Liver (tissue), 9 donors: ENCODE measurements around the gene CCDC68. TPM values are rescaled to one million over a fixed set of nuclear protein-coding genes. Genes with fewer than 3 reads are reported as not detected.
A peak's percentile ranks its signal among the peaks of the same experiment; 100 is the strongest.

ENCODE experiments used
- DNase-seq: peaks from one replicate; pipeline ENCODE4 v3.0.0-alpha.2; 2017; ENCODE audit warnings: low spot score
- H3K27ac ChIP-seq, 2 donors: one replicate each; pipeline ENCODE4 v1.7.0; 2013; ENCODE audit warnings: inconsistent platforms in 2 of 2, low read length in 2 of 2, control low read depth in 1 of 2, low read depth in 1 of 2, mild to moderate bottlenecking in 1 of 2
- H3K27me3 ChIP-seq, 4 donors: one replicate each; pipeline versions ENCODE4 v1.6.1 to v1.7.0; 2013; ENCODE audit warnings: low read length in 3 of 4, inconsistent platforms in 1 of 4, mild to moderate bottlenecking in 1 of 4, moderate library complexity in 1 of 4; ENCODE audit not compliant: control insufficient read depth in 4 of 4, insufficient read depth in 4 of 4
- H3K36me3 ChIP-seq, 4 donors: one replicate each; pipeline versions ENCODE4 v1.6.1 to v1.7.0; 2013; ENCODE audit warnings: low read length in 3 of 4, mild to moderate bottlenecking in 3 of 4, low read depth in 1 of 4, moderate library complexity in 1 of 4; ENCODE audit not compliant: control insufficient read depth in 4 of 4, insufficient read depth in 3 of 4
- H3K4me1 ChIP-seq, 4 donors: one replicate each; pipeline versions ENCODE4 v1.6.1 to v1.7.0; 2013; ENCODE audit warnings: low read length in 3 of 4, mild to moderate bottlenecking in 3 of 4, moderate library complexity in 1 of 4; ENCODE audit not compliant: control insufficient read depth in 4 of 4, insufficient read depth in 4 of 4
- H3K4me3 ChIP-seq, 3 donors: one replicate each; pipeline versions ENCODE4 v1.6.1 to v1.7.0; 2013; ENCODE audit warnings: low read length in 3 of 3, control low read depth in 1 of 3, low read depth in 1 of 3, mild to moderate bottlenecking in 1 of 3
- H3K9ac ChIP-seq, 2 donors: one replicate each; pipeline ENCODE4 v1.7.0; 2013; ENCODE audit warnings: low read length in 2 of 2, mild to moderate bottlenecking in 2 of 2, moderate library complexity in 2 of 2, control low read depth in 1 of 2, low read depth in 1 of 2
- H3K9me3 ChIP-seq, 4 donors: one replicate each; pipeline versions ENCODE4 v1.6.1 to v1.7.0; 2013; ENCODE audit warnings: low read length in 3 of 4; ENCODE audit not compliant: control insufficient read depth in 4 of 4
- EGR1 ChIP-seq, 2 donors: IDR thresholded peaks; 2 replicates each; pipeline ENCODE4 v1.6.1; 2016 to 2018; ENCODE audit warnings: antibody characterized with exemption in 2 of 2, low read depth in 2 of 2
- FOXA1 ChIP-seq: IDR thresholded peaks from 2 replicates; pipeline ENCODE4 v1.6.1; 2016; ENCODE audit warnings: antibody characterized with exemption
- FOXA2 ChIP-seq: IDR thresholded peaks from 2 replicates; pipeline ENCODE4 v1.6.1; 2016; ENCODE audit warnings: antibody characterized with exemption
- GABPA ChIP-seq, 2 donors: IDR thresholded peaks in 1 of 2; conservative IDR thresholded peaks in 1 of 2; 2 replicates each; pipeline ENCODE4 v1.6.1; 2016; ENCODE audit warnings: antibody characterized with exemption in 2 of 2, mild to moderate bottlenecking in 1 of 2, moderate library complexity in 1 of 2
- HNF4A ChIP-seq, 2 donors: conservative IDR thresholded peaks; 2 replicates each; pipeline ENCODE4 v1.6.1; 2016; ENCODE audit warnings: antibody characterized with exemption in 2 of 2, mild to moderate bottlenecking in 2 of 2
- HNF4G ChIP-seq: IDR thresholded peaks from 2 replicates; pipeline ENCODE4 v1.6.1; 2016; ENCODE audit warnings: antibody characterized with exemption
- JUND ChIP-seq, 2 donors: IDR thresholded peaks; 2 replicates each; pipeline ENCODE4 v1.6.1; 2016; ENCODE audit warnings: antibody characterized with exemption in 2 of 2
- NR2F2 ChIP-seq: IDR thresholded peaks from 2 replicates; pipeline ENCODE4 v1.6.1; 2016; ENCODE audit warnings: antibody characterized with exemption
- RAD21 ChIP-seq, 2 donors: IDR thresholded peaks; 2 replicates each; pipeline ENCODE4 v1.6.1; 2016; ENCODE audit warnings: antibody characterized with exemption in 2 of 2, mild to moderate bottlenecking in 2 of 2
- RXRA ChIP-seq, 2 donors: IDR thresholded peaks; 2 replicates each; pipeline ENCODE4 v1.6.1; 2017 to 2018; ENCODE audit warnings: antibody characterized with exemption in 2 of 2, mild to moderate bottlenecking in 1 of 2
- SP1 ChIP-seq: IDR thresholded peaks from 2 replicates; pipeline ENCODE4 v1.6.1; 2018; ENCODE audit warnings: antibody characterized with exemption, mild to moderate bottlenecking
- TAF1 ChIP-seq: conservative IDR thresholded peaks from 2 replicates; pipeline ENCODE4 v1.6.1; 2016; ENCODE audit warnings: antibody characterized with exemption, mild to moderate bottlenecking
- WGBS: extraction: QIAGEN DNeasy Blood & Tissue Kit; methylation state at CpG from one replicate; pipeline ENCODE4 v1.1.7; 2013; 5-methylcytosine and 5-hydroxymethylcytosine counted together
- polyA plus RNA-seq, 2 donors: library from polyadenylated mRNA; stranded (reverse) in 1 of 2; unstranded in 1 of 2; fragments of 200-250 nt in 1 of 2; fragments of >200 nt in 1 of 2; fragmentation: Nextera tagmentation in 1 of 2; extraction: Ambion mirVana in 1 of 2; gene quantifications; one replicate each; pipeline versions ENCODE4 v1.2.1 to v1.2.3, GENCODE V29; 2013 to 2015
- total RNA-seq, 2 donors: library from RNA; depleted of rRNA; stranded (reverse); fragments of >200 nt; gene quantifications; one replicate each; pipeline ENCODE4 v1.2.3, GENCODE V29; 2014
- TF ChIP-seq, protein P1 (sequence below): IDR thresholded peaks from 2 replicates; pipeline ENCODE4 v1.6.1; 2016; ENCODE audit warnings: antibody characterized with exemption
- TF ChIP-seq, protein P2 (sequence below): IDR thresholded peaks from 2 replicates; pipeline ENCODE4 v1.6.1; 2016; ENCODE audit warnings: antibody characterized with exemption, mild to moderate bottlenecking
- TF ChIP-seq, protein P3 (sequence below): IDR thresholded peaks from 2 replicates; pipeline ENCODE4 v1.6.1; 2016; ENCODE audit warnings: antibody characterized with exemption
- TF ChIP-seq, protein P4 (sequence below): IDR thresholded peaks from 2 replicates; pipeline ENCODE4 v1.6.1; 2016; ENCODE audit warnings: antibody characterized with exemption
- TF ChIP-seq, protein P5 (sequence below): fragments of 150-350 bp; IDR thresholded peaks from 2 replicates; pipeline ENCODE4 v1.5.1; 2017; ENCODE audit warnings: improper control_type of control experiment, low read depth, low read length; ENCODE audit not compliant: missing input control
- donor health status: healthy.
- donor health status: healthy.
- donor health status: healthy.
- donor health status: healthy.
- donor health status: healthy.

The CCDC68 gene
- total and polyA plus RNA-seq, 4 donors, result 2.6 to 17.5 (median 11.2) TPM

DNA sequence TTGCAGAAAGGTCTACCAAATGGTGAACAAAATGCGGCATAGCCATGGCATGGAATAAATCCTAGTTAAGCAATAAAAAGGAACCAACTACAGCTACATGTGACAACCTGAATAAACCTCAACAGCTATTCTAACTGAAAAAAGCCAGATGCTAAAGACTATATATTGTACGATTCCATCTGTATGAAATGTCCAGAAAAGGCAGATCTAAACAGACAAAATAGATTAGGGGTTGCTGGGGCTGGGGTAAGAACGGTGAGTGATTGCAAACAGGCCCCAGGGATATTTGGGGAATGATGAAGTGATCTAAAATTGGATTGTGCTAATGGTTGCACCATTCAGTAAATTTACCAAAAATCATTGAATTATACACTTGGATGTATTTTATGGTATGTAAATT is 2.8 kb downstream of the CCDC68 start:
- Histone ChIP-seq H3K27ac (no peak overlapping the region), H3K4me3 (no peak overlapping the region), H3K9me3 (no peaks in the 10 kb centered on the region), H3K9ac (no peak overlapping the region), H3K36me3 (no peaks in the 10 kb centered on the region), H3K27me3 (no peaks in the 10 kb centered on the region), H3K4me1 (peaks cover 0 to 9% (median 6%) of the 10 kb centered on the region in 4 donors)
- no peak for DNase-seq
- no peak for TF ChIP-seq EGR1 (IDR thresholded peaks at IDR 0.05; ENCODE audit: low read depth in 2 of 2)
- TF ChIP-seq GABPA (IDR thresholded peaks at IDR 0.05 in 1 of 2, conservative IDR thresholded peaks at IDR 0.05 in 1 of 2), result no peak
- no peak for TF ChIP-seq NR2F2
- TF ChIP-seq, protein P1, sequence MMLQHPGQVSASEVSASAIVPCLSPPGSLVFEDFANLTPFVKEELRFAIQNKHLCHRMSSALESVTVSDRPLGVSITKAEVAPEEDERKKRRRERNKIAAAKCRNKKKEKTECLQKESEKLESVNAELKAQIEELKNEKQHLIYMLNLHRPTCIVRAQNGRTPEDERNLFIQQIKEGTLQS, result no peak
- TF ChIP-seq RXRA (IDR thresholded peaks at IDR 0.05), result no peak
- no peak for TF ChIP-seq HNF4G
- no peak for TF ChIP-seq JUND (IDR thresholded peaks at IDR 0.05)
- TF ChIP-seq, protein P2, sequence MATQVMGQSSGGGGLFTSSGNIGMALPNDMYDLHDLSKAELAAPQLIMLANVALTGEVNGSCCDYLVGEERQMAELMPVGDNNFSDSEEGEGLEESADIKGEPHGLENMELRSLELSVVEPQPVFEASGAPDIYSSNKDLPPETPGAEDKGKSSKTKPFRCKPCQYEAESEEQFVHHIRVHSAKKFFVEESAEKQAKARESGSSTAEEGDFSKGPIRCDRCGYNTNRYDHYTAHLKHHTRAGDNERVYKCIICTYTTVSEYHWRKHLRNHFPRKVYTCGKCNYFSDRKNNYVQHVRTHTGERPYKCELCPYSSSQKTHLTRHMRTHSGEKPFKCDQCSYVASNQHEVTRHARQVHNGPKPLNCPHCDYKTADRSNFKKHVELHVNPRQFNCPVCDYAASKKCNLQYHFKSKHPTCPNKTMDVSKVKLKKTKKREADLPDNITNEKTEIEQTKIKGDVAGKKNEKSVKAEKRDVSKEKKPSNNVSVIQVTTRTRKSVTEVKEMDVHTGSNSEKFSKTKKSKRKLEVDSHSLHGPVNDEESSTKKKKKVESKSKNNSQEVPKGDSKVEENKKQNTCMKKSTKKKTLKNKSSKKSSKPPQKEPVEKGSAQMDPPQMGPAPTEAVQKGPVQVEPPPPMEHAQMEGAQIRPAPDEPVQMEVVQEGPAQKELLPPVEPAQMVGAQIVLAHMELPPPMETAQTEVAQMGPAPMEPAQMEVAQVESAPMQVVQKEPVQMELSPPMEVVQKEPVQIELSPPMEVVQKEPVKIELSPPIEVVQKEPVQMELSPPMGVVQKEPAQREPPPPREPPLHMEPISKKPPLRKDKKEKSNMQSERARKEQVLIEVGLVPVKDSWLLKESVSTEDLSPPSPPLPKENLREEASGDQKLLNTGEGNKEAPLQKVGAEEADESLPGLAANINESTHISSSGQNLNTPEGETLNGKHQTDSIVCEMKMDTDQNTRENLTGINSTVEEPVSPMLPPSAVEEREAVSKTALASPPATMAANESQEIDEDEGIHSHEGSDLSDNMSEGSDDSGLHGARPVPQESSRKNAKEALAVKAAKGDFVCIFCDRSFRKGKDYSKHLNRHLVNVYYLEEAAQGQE, result no peak
- TF ChIP-seq, protein P3, sequence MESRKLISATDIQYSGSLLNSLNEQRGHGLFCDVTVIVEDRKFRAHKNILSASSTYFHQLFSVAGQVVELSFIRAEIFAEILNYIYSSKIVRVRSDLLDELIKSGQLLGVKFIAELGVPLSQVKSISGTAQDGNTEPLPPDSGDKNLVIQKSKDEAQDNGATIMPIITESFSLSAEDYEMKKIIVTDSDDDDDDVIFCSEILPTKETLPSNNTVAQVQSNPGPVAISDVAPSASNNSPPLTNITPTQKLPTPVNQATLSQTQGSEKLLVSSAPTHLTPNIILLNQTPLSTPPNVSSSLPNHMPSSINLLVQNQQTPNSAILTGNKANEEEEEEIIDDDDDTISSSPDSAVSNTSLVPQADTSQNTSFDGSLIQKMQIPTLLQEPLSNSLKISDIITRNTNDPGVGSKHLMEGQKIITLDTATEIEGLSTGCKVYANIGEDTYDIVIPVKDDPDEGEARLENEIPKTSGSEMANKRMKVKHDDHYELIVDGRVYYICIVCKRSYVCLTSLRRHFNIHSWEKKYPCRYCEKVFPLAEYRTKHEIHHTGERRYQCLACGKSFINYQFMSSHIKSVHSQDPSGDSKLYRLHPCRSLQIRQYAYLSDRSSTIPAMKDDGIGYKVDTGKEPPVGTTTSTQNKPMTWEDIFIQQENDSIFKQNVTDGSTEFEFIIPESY, result no peak
- no peak for TF ChIP-seq HNF4A (conservative IDR thresholded peaks at IDR 0.05)
- TF ChIP-seq TAF1, result no peak
- no peak for TF ChIP-seq FOXA1
- no peak for TF ChIP-seq FOXA2
- no peak for TF ChIP-seq SP1
- TF ChIP-seq RAD21 (IDR thresholded peaks at IDR 0.05), result no peak
- TF ChIP-seq, protein P4, sequence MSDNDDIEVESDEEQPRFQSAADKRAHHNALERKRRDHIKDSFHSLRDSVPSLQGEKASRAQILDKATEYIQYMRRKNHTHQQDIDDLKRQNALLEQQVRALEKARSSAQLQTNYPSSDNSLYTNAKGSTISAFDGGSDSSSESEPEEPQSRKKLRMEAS, result no peak
- TF ChIP-seq, protein P5, sequence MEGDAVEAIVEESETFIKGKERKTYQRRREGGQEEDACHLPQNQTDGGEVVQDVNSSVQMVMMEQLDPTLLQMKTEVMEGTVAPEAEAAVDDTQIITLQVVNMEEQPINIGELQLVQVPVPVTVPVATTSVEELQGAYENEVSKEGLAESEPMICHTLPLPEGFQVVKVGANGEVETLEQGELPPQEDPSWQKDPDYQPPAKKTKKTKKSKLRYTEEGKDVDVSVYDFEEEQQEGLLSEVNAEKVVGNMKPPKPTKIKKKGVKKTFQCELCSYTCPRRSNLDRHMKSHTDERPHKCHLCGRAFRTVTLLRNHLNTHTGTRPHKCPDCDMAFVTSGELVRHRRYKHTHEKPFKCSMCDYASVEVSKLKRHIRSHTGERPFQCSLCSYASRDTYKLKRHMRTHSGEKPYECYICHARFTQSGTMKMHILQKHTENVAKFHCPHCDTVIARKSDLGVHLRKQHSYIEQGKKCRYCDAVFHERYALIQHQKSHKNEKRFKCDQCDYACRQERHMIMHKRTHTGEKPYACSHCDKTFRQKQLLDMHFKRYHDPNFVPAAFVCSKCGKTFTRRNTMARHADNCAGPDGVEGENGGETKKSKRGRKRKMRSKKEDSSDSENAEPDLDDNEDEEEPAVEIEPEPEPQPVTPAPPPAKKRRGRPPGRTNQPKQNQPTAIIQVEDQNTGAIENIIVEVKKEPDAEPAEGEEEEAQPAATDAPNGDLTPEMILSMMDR, result no peak
- WGBS, result 94% methylated on average over 3 of the region's 3 CpGs

DNA sequence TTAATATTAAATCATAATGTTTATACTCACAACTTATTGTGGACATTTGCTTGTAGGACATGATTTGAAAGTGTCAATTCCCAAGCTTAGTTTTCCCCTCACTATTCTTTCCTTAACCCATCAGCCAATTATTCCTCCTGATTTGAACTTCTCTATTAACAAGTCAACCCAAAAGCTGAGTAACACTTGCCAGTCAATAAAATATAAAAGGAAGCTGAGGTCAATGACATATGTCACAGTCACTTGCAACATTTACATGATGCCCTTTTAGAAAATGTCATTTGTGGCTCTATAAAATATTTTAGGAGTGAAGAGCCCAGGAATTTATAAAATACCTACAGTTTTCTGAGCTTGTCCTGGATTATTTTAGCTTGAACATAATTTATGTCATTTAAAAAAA is 7.2 kb downstream of the CCDC68 start:
- peak in 1 of 2 donors; percentile 21 for TF ChIP-seq RXRA (IDR thresholded peaks at IDR 0.05)
- no peak for TF ChIP-seq TAF1
- TF ChIP-seq, protein P3, result no peak
- H3K9ac ChIP-seq, result no peak overlapping the region
- H3K27me3 ChIP-seq, result no peaks in the 10 kb centered on the region
- no peak overlapping the region for H3K4me3 ChIP-seq
- no peaks in the 10 kb centered on the region for H3K36me3 ChIP-seq
- DNase-seq, result no peak
- H3K9me3 ChIP-seq, result no peaks in the 10 kb centered on the region
- no peak overlapping the region for H3K27ac ChIP-seq
- H3K4me1 ChIP-seq, result peaks cover 3 to 17% (median 16%) of the 10 kb centered on the region in 4 donors
